Measurements from ENCODE around the gene PDE9A.
"Not testable (repeated sequence)": the region's sequence is repeated elsewhere in the genome, so short reads cannot be mapped to it uniquely, and the experiment has no call there.

The PDE9A gene

GRCh38 chr21:42809171-42809570 lies 155.8 kb downstream of the PDE9A start:
- no peak for TF ChIP-seq CTCF (IDR thresholded peaks at IDR 0.05; ENCODE audit: control extremely low read depth, extremely low read depth, low read depth, missing control alignments)
- CTCF ChIA-PET = no interaction called here
- POLR2A ChIA-PET = no interaction called here
- DNase-seq (ENCODE audit: extremely low spot score) = no peak

GRCh38 chr21:42809577-42810475 lies 156.4 kb downstream of the PDE9A start:
- DNase-seq (ENCODE audit: extremely low spot score) = no peak
- ChIA-PET CTCF (no interaction called here), POLR2A (no interaction called here)
- no peak for TF ChIP-seq CTCF (IDR thresholded peaks at IDR 0.05; ENCODE audit: control extremely low read depth, extremely low read depth, low read depth, missing control alignments)

GRCh38 chr21:42811960-42812359 lies 158.5 kb downstream of the PDE9A start:
- TF ChIP-seq CTCF (IDR thresholded peaks at IDR 0.05; ENCODE audit: control extremely low read depth, extremely low read depth, low read depth, missing control alignments) = no peak
- ChIA-PET POLR2A (no interaction called here), CTCF (no interaction called here)

GRCh38 chr21:42812528-42813241 lies 159.3 kb downstream of the PDE9A start:
- POLR2A ChIA-PET; DNase-seq (ENCODE audit: extremely low spot score); CTCF ChIA-PET: not testable (repeated sequence)

More at GRCh38 chr21:42811960-42812359, 158.5 kb downstream of the PDE9A start:
- no peak for DNase-seq (ENCODE audit: extremely low spot score)

- POLR2A ChIA-PET = no interaction called here
- DNase-seq (ENCODE audit: extremely low spot score) = no peak
- TF ChIP-seq CTCF (IDR thresholded peaks at IDR 0.05; ENCODE audit: control extremely low read depth, extremely low read depth, low read depth, missing control alignments) = no peak
- CTCF ChIA-PET = no interaction called here
Observed at GRCh38 chr21:42815217-42815616, 161.8 kb downstream of the PDE9A start.

GRCh38 chr21:42818328-42818749 lies 164.9 kb downstream of the PDE9A start:
- CTCF ChIA-PET = interaction anchor here (1.0 kb wide), 1 partner anchor 209 kb away, joined by 3 read pairs; no protein-coding TSS in a partner anchor
- no peak for DNase-seq (ENCODE audit: extremely low spot score)
- TF ChIP-seq CTCF (IDR thresholded peaks at IDR 0.05; ENCODE audit: control extremely low read depth, extremely low read depth, low read depth, missing control alignments) = peak; percentile 48
- POLR2A ChIA-PET = no interaction called here
